KOPT-K1 (cell line): ENCODE data around the gene DAND5.
"Not testable (repeated sequence)": the region's sequence is repeated elsewhere in the genome, so short reads cannot be mapped to it uniquely, and the experiment has no call there.

Source experiments
- H3K27ac ChIP-seq: fragments of 200-600 bp; sonication (generic); 2 replicates; pipeline ENCODE4 v1.5.1; 2016; ENCODE audit warnings: antibody characterized with exemption, mild to moderate bottlenecking, low read depth, low read length; ENCODE audit not compliant: poor library complexity, severe bottlenecking
- H3K36me3 ChIP-seq: fragments of 200-600 bp; sonication (generic); 2 replicates; pipeline ENCODE4 v1.5.1; 2017; ENCODE audit warnings: antibody characterized with exemption, mild to moderate bottlenecking, low read length, moderate library complexity; ENCODE audit not compliant: insufficient read depth
- H3K9me3 ChIP-seq: fragments of 200-600 bp; sonication (generic); 2 replicates; pipeline ENCODE4 v1.5.1; 2017; ENCODE audit warnings: antibody characterized with exemption, low read length, mild to moderate bottlenecking; ENCODE audit not compliant: insufficient read depth, poor library complexity, severe bottlenecking

DAND5 gene

GRCh38 chr19:12973236-12973635 is 3.9 kb downstream of the DAND5 start:
- Histone ChIP-seq H3K36me3 (no peaks in the 10 kb centered on the region), H3K27ac (no peak overlapping the region), H3K9me3 (no peaks in the 10 kb centered on the region)

- Histone ChIP-seq H3K36me3 (no peaks in the 10 kb centered on the region), H3K27ac (no peak overlapping the region), H3K9me3 (no peaks in the 10 kb centered on the region)
Measured at GRCh38 chr19:12974301-12975220, 5.2 kb downstream of the DAND5 start.

- H3K9me3 ChIP-seq, result no peaks in the 10 kb centered on the region
- no peak overlapping the region for H3K27ac ChIP-seq
Measured at GRCh38 chr19:12975221-12975741, 5.9 kb downstream of the DAND5 start.

GRCh38 chr19:12976109-12976508 is 6.7 kb downstream of the DAND5 start:
- H3K36me3 ChIP-seq, H3K9me3 ChIP-seq, H3K27ac ChIP-seq: not testable (repeated sequence)

More at GRCh38 chr19:12975221-12975741, 5.9 kb downstream of the DAND5 start:
- no peaks in the 10 kb centered on the region for H3K36me3 ChIP-seq

GRCh38 chr19:12979974-12980373 is 10.6 kb downstream of the DAND5 start:
- no peak overlapping the region for H3K27ac ChIP-seq
- no peaks in the 10 kb centered on the region for H3K9me3 ChIP-seq
- H3K36me3 ChIP-seq, result no peaks in the 10 kb centered on the region

- Histone ChIP-seq H3K9me3 (no peaks in the 10 kb centered on the region), H3K27ac (no peak overlapping the region), H3K36me3 (no peaks in the 10 kb centered on the region)
Measured at GRCh38 chr19:12982648-12983047, 13.3 kb downstream of the DAND5 start.

GRCh38 chr19:12983091-12983490 is 13.7 kb downstream of the DAND5 start:
- Histone ChIP-seq H3K36me3 (no peaks in the 10 kb centered on the region), H3K27ac (no peak overlapping the region), H3K9me3 (no peaks in the 10 kb centered on the region)

GRCh38 chr19:12983542-12984142 is 14.3 kb downstream of the DAND5 start:
- no peaks in the 10 kb centered on the region for H3K36me3 ChIP-seq
- no peak overlapping the region for H3K27ac ChIP-seq
- no peaks in the 10 kb centered on the region for H3K9me3 ChIP-seq

- Histone ChIP-seq H3K27ac (no peak overlapping the region), H3K9me3 (no peaks in the 10 kb centered on the region), H3K36me3 (no peaks in the 10 kb centered on the region)
Measured at GRCh38 chr19:12984143-12984627, 14.8 kb downstream of the DAND5 start.

GRCh38 chr19:12984683-12985048 is 15.3 kb downstream of the DAND5 start:
- Histone ChIP-seq H3K27ac (no peak overlapping the region), H3K9me3 (no peaks in the 10 kb centered on the region), H3K36me3 (no peaks in the 10 kb centered on the region)

- no peak overlapping the region for H3K27ac ChIP-seq
- no peaks in the 10 kb centered on the region for H3K36me3 ChIP-seq
- no peaks in the 10 kb centered on the region for H3K9me3 ChIP-seq
Measured at GRCh38 chr19:12985049-12985776, 15.8 kb downstream of the DAND5 start.

GRCh38 chr19:12986726-12987125 is 17.4 kb downstream of the DAND5 start:
- no peak overlapping the region for H3K27ac ChIP-seq
- H3K36me3 ChIP-seq, result no peaks in the 10 kb centered on the region
- no peaks in the 10 kb centered on the region for H3K9me3 ChIP-seq

GRCh38 chr19:12987190-12987589 is 17.8 kb downstream of the DAND5 start:
- Histone ChIP-seq H3K9me3 (no peaks in the 10 kb centered on the region), H3K36me3 (no peaks in the 10 kb centered on the region), H3K27ac (no peak overlapping the region)

GRCh38 chr19:12987781-12988180 is 18.4 kb downstream of the DAND5 start:
- H3K27ac ChIP-seq, result no peak overlapping the region
- H3K9me3 ChIP-seq, result no peaks in the 10 kb centered on the region
- H3K36me3 ChIP-seq, result no peaks in the 10 kb centered on the region

- H3K9me3 ChIP-seq, result no peaks in the 10 kb centered on the region
- H3K36me3 ChIP-seq, result no peaks in the 10 kb centered on the region
- H3K27ac ChIP-seq, result no peak overlapping the region
Measured at GRCh38 chr19:12990431-12990830, 21.1 kb downstream of the DAND5 start.
